T-helper 9 cell (primary cell): ENCODE data around the gene MAP3K13.
"Not testable (repeated sequence)": the region's sequence is repeated elsewhere in the genome, so short reads cannot be mapped to it uniquely, and the experiment has no call there.

Experiments
- DNase-seq: peaks from one replicate; pipeline ENCODE4 v3.0.0-alpha.2; 2020

Gene MAP3K13

GRCh38 chr3:185457376-185457775 lies 94.4 kb downstream of the MAP3K13 start:
- DNase-seq, result no peak

GRCh38 chr3:185460309-185460708 lies 97.4 kb downstream of the MAP3K13 start:
- DNase-seq, result no peak

GRCh38 chr3:185460719-185461350 lies 97.9 kb downstream of the MAP3K13 start:
- DNase-seq, result no peak

GRCh38 chr3:185465471-185465870 lies 102.5 kb downstream of the MAP3K13 start:
- DNase-seq, result no peak

- DNase-seq, result not testable (repeated sequence)
Observed at GRCh38 chr3:185466123-185466522, 103.2 kb downstream of the MAP3K13 start.

- no peak for DNase-seq
Observed at GRCh38 chr3:185469542-185469941, 106.6 kb downstream of the MAP3K13 start.

GRCh38 chr3:185470323-185470722 lies 107.4 kb downstream of the MAP3K13 start:
- DNase-seq, result no peak

GRCh38 chr3:185473290-185473815 lies 110.4 kb downstream of the MAP3K13 start:
- no peak for DNase-seq

GRCh38 chr3:185474922-185475321 lies 112.0 kb downstream of the MAP3K13 start:
- not testable (repeated sequence) for DNase-seq

GRCh38 chr3:185477316-185477715 lies 114.4 kb downstream of the MAP3K13 start:
- DNase-seq, result no peak

- no peak for DNase-seq
Observed at GRCh38 chr3:185479373-185479945, 116.5 kb downstream of the MAP3K13 start.

- DNase-seq, result no peak
Observed at GRCh38 chr3:185484296-185484695, 121.4 kb downstream of the MAP3K13 start.

- DNase-seq, result no peak
Observed at GRCh38 chr3:185486394-185486793, 123.5 kb downstream of the MAP3K13 start.

GRCh38 chr3:185488465-185488864 lies 125.5 kb downstream of the MAP3K13 start:
- DNase-seq, result no peak

GRCh38 chr3:185489462-185489861 lies 126.5 kb downstream of the MAP3K13 start:
- DNase-seq, result no peak

GRCh38 chr3:185490241-185490640 lies 127.3 kb downstream of the MAP3K13 start:
- DNase-seq, result no peak

GRCh38 chr3:185498503-185499396 lies 135.8 kb downstream of the MAP3K13 start, which contains the start of gene TMEM41A:
Gene TMEM41A, minus strand, starts transcription at chr3:185499035. Its CDS starts 74 bp downstream, at chr3:185498961.
- DNase-seq, result peak; percentile 80

GRCh38 chr3:185502987-185503386 lies 140.1 kb downstream of the MAP3K13 start:
- DNase-seq, result no peak

- DNase-seq, result no peak
Observed at GRCh38 chr3:185503521-185503920, 140.6 kb downstream of the MAP3K13 start.

GRCh38 chr3:185504636-185505035 lies 141.7 kb downstream of the MAP3K13 start:
- DNase-seq, result no peak

GRCh38 chr3:185507883-185508282 lies 144.9 kb downstream of the MAP3K13 start:
- no peak for DNase-seq

- no peak for DNase-seq
Observed at GRCh38 chr3:185508335-185508991, 145.5 kb downstream of the MAP3K13 start.

GRCh38 chr3:185511711-185512110 lies 148.8 kb downstream of the MAP3K13 start:
- no peak for DNase-seq
